Activated CD4-positive, alpha-beta T cell treated with anti-CD3 and anti-CD28 coated beads, Interleukin-2, amount 50 U/mL, for 48 hours (primary cell): ENCODE measurements around the gene TCHHL1.
"Not testable (repeated sequence)": the region's sequence is repeated elsewhere in the genome, so short reads cannot be mapped to it uniquely, and the experiment has no call there.

ENCODE experiments used
- DNase-seq, 2 experiments: peaks; one replicate each; pipeline ENCODE4 v3.0.0-alpha.2; 2020

The TCHHL1 gene

DNA sequence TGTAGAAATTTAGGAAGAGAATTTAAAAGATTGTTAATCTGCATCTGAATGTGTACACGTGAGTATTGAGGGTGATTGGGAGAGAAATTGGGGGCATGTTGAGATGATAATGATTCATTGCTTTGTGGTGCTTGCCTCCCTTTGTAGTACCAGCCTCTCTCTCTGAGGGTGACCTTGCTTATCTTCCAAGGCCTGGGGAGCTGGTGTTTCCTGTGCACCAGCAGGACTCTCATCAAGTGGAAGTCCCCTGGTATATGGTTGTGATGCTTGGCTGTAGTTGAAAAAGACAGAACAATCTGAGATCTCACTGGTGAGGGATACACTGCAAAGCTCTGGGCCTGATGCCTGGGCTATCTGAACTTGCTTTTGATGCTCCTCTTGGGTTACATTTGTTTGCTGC, 4.0 kb downstream of the TCHHL1 start:
- no peak for DNase-seq

DNA sequence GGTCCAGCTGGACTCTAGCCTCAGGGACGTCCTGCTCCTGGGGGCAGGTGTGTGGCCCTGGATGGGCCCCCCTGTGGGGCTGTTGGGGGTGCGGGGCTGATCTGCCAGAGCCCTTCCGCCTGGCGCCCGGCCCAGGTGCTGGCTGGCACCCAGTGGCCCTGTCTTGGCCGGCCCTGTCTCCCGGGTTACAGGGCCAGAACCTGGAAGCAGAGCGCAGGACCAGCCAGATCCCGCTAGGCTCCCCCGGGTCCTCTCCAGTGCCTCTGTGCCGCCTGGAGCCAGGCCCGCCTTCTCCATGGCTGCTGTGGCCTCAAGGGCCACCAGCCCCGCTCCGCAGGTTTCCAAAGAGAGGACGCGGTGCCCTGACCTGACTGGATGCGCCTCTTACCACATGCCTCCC, 7.8 kb downstream of the TCHHL1 start:
- DNase-seq = not testable (repeated sequence)

DNA sequence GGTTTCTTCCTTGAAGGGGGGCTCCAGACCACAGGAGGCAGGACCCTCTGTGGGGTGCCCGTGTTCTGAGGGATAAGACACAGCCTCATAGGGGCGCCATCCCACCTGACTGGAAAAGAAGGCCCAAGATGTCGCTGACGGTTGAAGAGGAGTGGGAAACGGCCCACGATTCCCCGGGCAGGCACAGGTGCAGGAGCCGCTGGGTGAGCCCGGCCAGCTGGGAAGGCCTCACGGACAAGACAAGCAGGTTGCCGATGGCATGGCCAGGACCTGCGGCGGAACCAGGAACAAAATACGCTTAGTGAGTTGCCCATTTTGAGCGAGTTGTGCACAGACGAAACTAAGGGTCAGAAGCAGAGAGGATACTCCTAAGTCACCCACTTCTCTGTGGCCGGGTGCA, 8.4 kb downstream of the TCHHL1 start:
- not testable (repeated sequence) for DNase-seq

DNA sequence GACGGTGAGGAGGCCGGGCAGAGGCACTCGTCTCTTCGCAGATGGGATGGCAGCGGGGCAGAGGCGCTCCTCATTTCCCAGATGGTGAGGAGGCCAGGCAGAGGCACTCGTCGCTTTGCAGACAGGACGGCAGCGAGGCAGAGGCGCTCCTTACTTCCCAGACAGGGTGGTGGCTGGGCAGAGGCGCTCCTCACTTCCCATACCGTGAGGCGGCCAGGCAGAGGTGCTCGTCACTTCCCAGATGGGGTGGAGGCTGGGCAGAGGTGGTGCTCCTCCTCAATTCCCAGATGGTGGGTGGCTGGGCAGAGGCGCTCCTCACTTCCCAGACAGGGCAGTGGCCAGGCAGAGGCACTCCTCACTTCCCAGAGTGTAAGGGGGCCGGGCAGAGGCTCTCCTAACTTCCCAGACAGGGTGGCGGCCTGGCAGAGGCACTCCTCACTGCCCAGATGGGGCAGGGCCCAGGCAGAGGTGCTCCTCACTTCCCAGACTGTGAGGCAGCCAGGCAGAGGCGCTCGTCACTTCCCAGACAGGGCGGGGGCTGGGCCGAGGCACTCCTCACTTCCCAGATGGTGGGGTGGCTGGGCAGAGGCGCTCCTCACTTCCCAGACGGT, 9.9 kb downstream of the TCHHL1 start:
- no peak for DNase-seq

DNA sequence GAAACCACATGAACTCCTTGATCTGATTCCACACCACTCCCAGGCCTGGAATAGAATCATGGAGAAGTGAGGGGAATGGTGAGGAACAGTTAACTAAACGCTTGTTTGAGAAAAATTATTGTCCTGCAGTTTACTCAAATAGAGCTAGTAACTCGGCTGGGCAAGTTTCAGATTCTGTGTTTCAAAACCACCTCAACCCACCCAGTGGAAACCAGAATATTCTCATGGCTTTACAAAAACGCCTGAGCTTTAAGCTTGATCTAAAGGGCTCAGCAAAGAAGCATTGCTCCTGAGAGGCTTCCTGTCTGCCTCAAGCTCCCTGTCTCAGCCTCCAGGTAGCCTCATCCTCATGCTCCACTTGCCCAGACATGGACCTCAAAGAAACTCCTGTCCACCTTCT, 16.6 kb downstream of the TCHHL1 start:
- DNase-seq = no peak

DNA sequence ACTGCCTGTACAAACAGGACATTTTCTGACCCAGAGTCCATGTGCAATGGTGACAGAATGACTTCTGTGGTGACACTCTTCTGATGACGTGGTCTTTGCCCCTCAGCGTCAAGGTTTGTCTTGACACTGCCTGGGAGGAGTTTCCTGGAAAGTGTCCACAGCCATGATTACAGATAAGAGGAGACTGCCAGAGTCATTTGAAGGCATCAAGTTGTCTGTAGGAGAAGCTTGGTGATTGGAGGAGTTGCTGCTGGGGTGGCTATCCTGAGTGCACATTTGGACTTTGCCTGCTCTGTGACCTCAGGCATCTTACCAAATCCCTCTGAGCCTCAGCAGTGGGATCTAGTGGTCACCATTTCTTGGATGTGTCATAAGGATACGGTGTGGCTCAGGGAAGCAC, 17.7 kb downstream of the TCHHL1 start:
- no peak for DNase-seq

DNA sequence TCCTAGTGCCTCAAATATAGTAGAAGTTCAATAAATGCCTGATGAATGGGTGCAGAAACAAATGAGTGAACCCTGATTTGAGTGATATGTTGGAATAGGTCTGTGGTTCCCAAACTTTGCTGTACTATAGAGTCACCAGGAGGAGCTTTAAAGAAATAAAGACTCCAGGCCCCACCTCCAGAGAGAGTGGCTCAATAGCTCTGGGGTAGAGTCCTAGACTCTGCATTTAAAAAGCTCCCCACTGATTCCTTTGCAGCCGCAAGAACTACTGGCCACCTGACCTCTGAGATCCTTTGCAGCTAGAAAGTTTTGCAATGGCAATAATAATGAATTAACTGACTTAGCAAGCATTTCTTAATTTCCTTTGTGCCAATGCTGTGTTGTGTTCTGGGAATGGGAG, 20.9 kb downstream of the TCHHL1 start:
- DNase-seq = no peak

DNA sequence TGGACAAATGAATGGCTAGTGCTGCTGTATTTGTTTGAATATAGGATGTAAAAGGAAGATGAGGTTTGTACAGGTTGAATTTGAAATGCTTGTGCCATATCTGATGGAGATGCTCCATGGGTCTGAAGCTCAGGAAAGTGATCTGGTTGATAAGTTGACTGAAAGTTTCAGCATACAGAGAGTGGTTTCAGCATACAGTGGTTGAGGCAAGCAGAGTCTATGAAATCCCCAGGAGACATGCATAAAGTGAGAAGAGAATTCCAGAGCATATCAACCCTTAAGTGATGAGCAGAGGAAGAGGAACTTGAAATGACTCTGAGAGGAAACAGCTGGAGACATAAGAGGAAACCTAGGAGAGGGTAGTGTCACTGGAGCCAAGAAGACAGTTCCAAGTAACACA, 21.7 kb downstream of the TCHHL1 start:
- DNase-seq = no peak

DNA sequence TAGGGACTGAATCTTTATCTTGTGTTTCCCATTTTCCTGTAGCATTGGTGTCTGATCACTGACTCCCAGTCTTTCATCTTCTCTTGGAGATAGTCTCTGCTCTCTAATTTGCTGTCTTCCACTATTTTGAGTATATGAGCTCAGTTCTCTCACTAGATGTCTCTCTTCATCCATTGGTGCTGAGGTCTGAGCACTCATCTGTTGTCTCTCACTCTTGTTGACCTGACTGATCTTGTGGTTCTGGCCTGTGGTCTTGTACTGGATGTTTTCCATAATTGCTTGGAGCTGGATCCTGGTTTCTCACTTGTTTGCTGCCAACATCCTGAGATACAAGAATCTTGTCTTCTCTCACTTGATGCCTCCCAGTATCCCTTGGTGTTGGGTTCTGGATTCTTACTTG, 26.9 kb downstream of the TCHHL1 start:
- DNase-seq = no peak

DNA sequence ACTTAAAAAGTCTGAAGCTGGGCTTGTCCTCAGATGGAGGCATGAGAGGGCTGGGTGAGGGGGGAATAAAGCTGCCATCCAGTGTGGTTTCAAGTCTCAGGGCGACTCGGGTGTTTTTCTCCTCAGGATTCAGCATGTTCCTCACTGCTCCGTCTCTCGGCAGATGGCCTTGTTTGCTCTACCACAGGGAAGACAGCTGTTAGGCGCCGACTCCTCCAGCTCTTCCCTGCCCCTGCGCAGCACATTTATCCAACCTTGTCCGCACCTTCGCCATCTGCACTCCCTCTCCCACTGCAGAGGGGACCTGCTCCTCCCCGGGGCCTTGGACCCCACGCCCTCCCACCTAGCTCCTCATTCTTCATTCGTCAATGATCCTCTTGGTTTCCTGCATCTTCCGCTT, 35.5 kb downstream of the TCHHL1 start:
- DNase-seq = no peak

DNA sequence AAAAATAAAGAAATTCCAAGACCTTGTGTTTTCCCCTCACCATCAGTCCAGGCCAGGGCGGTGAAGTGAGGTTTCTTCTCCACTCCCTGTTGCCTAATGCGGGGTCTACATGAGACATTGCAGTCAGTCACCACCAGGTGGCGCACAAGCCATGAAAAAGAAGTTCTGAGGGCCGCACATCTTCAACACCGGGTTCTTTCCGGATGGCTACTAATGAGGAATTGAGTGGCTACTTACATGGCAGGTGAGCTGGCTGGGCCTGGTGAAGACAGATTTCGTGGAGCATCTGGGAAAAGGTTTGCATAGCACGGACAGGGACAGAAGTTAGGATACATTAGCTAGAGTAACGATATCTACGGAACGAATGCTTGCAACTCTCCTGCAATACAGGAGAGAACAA, 36.3 kb downstream of the TCHHL1 start:
- DNase-seq = peak; percentile 88 to 91

DNA sequence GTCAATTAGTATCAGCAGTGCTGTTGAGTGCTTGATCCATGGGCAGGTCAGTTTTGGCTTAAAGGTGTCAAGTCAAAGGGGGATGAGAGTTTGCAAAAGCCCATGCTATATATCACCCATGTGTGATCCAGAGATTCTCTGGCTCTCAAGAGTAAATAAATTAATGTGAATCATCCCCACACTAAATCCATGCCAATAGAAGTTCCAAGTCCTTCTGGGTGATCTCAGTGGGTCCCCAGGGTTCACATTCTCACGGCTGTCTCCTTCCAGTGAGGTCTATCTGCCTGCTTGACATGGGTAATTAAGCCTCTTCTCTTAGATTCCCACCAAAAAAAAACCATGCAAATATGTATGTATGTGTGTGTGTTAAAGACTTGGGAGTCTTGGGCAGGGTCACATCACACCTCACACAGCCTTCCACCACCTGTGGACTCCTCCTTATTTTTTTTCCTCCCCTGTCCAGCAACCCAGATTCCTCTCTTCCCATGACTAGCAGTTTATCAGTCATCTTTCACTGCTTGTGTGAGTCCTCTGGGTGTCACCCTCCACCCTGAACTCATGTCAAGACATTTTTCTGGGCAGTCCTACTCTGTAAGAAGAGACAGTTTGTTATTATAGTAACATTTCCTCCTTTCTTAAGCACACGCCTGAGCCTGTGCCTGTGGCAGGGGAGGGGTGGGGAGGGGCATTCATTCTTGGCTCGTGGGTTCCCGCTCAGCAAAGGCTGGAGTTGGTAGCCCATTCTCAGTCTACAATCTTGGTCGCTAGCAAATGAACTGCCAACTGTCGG, 37.8 kb downstream of the TCHHL1 start:
- DNase-seq = no peak

DNA sequence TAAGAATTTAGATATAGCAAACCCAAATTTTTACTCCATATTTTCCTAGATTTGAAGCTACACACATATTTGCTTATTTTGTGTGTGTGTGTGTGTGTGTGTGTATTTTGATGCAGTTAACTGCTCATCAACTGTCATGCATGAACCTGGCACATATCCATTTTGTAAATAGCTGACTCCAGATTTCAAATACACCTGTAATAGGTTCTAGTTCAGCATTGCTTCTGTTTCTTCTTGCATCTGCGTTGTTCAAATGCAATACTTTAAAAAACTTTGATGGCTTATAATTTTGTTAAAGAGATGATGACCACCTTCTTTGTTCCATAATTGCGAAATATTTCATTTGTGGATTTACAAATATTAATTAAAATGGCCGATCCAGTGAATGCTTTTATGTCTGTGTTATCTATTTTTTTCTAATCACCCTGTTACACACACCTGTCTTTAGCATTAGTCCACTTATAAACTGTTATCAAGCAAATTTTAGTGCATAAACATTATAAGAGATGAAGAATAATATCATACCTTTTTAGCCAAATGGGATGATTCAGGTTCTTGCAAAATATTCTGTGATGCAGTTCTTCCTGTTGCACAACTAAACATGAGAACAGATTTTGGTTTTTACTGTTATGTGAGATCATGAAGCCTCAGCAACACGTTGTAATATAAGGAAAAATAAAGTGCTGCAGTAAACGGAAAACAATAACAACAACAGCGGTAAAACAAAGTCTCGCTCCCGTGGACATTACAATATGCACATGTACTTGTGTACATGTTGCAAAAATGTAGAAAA, 39.4 kb downstream of the TCHHL1 start:
- no peak for DNase-seq

DNA sequence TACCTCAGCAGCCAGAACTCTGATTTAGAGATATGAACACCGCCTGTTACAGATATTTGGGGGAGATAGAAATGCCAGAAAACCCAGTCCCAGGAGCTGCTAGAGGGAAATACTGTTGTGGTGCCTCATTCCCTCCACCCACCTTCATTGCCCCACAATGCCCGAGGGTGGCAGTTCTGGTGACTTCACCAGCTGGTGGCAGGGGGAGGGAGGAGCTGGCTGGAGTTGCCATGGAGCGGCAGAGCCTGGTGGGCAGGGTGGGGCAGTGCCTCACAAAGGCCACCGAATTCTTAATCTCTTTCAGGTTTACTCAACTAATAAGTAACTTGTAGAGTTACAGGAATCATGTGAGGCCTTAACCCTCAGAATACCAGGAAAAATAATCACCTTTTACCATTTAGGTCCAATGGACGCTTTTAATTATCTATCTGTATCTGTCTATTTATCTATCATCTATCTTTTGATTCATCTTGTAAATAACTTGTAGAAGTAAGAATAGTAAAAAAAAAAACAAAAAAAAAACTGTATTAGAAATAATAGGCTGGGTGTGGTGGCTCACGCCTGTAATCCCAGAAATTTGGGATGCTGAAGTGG, 40.4 kb downstream of the TCHHL1 start:
- peak; percentile 70 to 79 for DNase-seq

DNA sequence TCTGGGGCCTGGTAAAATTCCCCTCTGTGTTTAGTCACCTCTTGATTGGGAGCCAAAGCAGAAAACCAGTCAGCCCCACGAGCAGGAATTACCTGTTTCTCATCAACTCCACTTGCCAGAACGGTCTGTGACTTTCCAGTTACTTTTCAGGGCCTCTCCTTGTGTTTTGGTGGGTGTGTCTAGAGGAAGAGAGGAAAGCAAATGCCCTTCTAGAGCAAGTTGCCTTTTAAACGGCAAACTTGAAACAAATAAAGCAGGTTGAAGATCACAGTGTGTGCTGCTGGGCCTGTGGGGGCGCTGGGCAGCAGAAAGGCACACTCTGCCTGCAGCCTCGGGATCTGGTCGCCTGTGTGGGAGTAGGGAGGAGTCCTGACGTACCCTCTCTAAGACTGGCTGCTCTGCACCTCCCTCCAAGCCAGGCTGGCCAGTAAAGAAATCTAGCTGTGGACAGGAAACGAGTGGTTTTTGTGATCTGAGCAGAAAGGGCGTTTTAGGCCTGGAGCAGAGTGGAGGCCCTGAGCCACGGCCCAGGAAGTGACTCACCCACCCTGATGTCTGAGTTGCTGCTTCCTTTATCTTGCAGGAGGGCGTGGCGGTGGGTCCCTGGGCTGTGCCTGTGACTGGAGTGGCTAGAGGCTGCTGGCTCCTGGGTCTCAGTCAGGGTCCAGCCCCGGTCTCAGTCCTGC, 41.0 kb downstream of the TCHHL1 start:
- peak; percentile 89 to 92 for DNase-seq

DNA sequence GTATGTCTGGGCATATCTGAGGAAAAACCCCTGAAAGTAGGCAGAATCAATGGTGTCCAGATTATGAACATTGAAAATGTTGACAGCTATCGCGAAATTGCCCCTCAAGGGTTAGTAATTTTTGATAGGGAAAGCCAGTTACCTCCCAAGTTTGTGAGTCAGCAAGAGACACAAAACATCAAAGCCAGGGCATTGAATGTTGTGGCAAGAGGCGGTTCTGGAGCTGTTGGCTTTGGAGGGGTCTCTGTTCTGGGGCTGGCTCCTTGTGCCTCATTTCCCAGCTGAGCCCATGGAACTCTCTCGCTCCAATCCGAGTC, 41.5 kb downstream of the TCHHL1 start:
- DNase-seq = no peak

DNA sequence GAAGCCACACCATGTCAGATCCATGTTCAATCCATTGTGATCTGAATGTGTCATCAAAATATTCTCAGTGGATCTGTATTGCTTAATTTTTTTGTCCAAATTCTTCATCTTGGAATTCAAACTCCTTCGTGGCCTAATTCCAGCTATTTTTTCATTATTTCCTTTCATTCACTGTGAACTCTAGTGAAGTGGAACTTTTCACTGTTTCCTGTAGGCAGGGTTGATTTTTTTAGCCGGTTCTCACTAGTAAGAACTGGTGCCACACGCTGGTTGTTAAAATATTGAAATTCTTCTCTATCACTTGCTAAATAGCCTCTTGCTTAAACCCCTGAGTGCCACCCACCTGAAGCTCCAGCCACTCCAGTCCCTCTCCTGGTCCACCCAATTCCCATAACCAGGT, 44.5 kb downstream of the TCHHL1 start:
- DNase-seq = no peak

DNA sequence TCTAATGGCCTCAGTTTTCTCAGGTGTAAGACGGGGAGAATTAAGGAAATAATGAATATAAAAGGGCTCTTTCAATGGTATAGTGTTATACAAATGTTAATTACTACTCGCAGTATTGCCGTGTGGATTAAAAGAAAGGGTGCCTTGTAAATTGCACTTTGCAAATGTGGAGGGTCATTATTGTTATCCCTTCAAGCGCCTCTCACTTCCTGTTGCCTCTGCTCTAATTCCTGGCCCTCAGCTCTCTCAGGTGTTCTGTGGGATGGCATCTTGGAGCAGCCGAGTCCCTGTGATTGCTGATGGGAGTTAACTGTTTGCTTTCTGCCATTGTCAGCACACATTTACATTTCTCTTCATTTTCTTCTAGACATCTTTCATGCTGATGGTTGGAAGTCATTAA, 45.0 kb downstream of the TCHHL1 start:
- no peak for DNase-seq

DNA sequence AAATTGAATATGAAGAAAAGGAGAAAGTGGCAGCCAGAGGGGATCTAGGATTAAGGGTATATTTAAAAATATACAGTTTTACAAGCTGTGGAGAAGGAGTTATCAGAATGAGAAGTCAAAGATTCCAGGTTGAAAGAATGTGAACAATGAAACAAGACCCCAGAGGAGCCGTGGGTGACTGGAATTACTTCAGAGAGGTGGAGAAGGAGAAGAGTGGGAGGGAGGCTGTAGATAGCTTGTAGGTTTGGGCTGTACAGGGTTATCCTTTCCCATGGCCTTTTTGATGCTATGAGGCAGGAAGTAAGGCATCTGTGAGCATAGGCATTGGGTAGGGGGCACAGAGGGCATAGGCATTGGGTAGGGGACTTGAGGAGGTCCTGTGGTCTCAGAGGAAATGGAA, 46.8 kb downstream of the TCHHL1 start:
- DNase-seq = no peak

DNA sequence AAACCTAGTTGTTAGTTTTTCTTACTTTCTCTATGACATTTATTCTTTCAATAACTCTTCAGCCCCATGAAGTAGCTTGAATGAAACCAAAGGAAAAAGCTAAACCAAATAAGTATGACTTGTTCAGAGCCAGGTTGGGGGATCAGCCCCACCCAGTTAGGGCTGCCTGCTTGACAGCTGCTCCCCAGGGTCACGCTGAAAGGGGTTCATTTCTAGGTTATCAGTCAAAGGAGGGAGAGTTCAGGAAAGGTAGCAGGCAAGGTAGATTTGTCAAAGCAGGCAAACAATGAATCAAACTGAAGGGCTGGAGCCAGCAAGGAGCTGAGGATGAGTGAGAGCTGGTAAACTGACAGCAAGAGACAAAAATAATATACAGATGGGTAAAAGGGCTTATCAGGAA, 49.0 kb downstream of the TCHHL1 start:
- no peak for DNase-seq

DNA sequence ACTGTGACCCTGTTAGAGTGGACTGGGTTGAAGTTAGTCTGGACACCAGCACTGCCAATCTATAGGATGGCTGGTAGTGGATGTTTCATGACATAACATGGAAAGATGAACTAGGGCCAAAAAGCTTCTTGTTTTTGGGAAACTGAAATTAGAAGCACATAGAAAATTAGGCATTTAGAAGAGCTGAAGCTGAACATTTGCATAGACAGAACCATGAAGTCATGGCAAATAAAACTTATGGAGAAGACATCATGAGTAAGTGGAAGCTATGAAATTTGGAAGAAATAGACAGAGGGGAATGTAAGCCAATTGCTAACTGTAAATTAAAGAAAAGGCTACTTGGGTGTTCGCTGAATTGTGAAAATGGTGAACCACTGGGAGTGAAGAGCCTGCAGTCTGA, 49.4 kb downstream of the TCHHL1 start:
- DNase-seq = no peak

DNA sequence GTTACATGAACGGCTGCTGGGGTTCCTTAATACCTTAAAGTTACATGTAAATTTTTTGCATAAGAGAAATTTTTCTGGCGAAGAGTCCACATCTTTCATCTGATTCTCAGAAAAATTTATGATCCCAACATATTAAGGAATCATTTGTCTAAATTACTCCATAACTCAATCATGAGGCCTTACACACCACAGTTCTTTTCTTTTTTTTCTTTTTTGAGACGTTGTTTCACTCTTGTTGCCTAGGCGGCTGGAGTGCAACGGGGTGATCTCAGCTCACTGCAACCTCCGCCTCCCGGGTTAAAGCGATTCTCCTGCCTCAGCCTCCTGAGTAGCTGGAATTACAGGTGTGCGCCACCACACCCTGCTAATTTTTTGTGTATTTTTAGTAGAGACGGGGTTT, 50.0 kb downstream of the TCHHL1 start:
- no peak for DNase-seq
